Breast epithelium (tissue), 4 donors: ENCODE measurements around the gene SORBS2. TPM values are rescaled to one million over a fixed set of nuclear protein-coding genes. Genes with fewer than 3 reads are reported as not detected.

Experiments used
- DNase-seq, 2 donors: peaks; one replicate each; pipeline ENCODE4 v3.0.0-alpha.2; 2019; ENCODE audit warnings: low spot score in 2 of 2
- H3K27ac ChIP-seq, 2 donors: fragments of 200-600 bp; sonication (generic) in 1 of 2; one replicate each; pipeline ENCODE4 v1.5.1; 2016 to 2019; ENCODE audit warnings: mild to moderate bottlenecking in 1 of 2
- H3K27me3 ChIP-seq, 2 donors: fragments of 200-600 bp; sonication (generic) in 1 of 2; one replicate each; pipeline versions ENCODE4 v1.5.1 to v1.6.0; 2017 to 2019; ENCODE audit warnings: control low read depth in 1 of 2, mild to moderate bottlenecking in 1 of 2
- H3K36me3 ChIP-seq: fragments of 200-600 bp; one replicate; pipeline ENCODE4 v1.5.1; 2019
- H3K4me1 ChIP-seq, 2 donors: fragments of 200-600 bp; sonication (generic); one replicate each; pipeline ENCODE4 v1.5.1; 2016 to 2019; ENCODE audit warnings: control low read depth in 1 of 2
- H3K4me3 ChIP-seq, 3 donors: fragments of 200-600 bp; sonication (generic); 1 replicate in 2 of 3; 2 replicates in 1 of 3; pipeline ENCODE4 v1.5.1; 2016 to 2019; ENCODE audit warnings: mild to moderate bottlenecking in 3 of 3, moderate library complexity in 2 of 3
- H3K9me3 ChIP-seq, 2 donors: fragments of 200-600 bp; sonication (generic) in 1 of 2; one replicate each; pipeline ENCODE4 v1.5.1; 2016 to 2019; ENCODE audit warnings: control low read depth in 1 of 2
- CTCF ChIP-seq, 3 donors: fragments of 450-650 bp; IDR thresholded peaks; one replicate each; pipeline ENCODE4 v1.5.1; 2016 to 2017; ENCODE audit warnings: antibody characterized with exemption in 3 of 3, mild to moderate bottlenecking in 3 of 3, moderate library complexity in 3 of 3
- POLR2A ChIP-seq: fragments of 450-650 bp; IDR thresholded peaks from one replicate; pipeline ENCODE4 v1.6.1; 2016; ENCODE audit warnings: antibody characterized with exemption, mild to moderate bottlenecking, moderate library complexity
- POLR2AphosphoS5 ChIP-seq, 3 donors: sonication (generic); formaldehyde crosslinking; IDR thresholded peaks; one replicate each; pipeline ENCODE4 v1.6.1; 2017; ENCODE audit warnings: antibody characterized with exemption in 3 of 3
- intact Hi-C: fragments of 100-400 bp; cut with DNase I; formaldehyde crosslinking; loops from one replicate; pipeline ENCODE4 v1.15.1; 2023; ENCODE audit warnings: low total_unique reads
- total RNA-seq, 3 donors: library from RNA; depleted of rRNA; stranded (reverse); fragments of >200 nt; gene quantifications; one replicate each; pipeline ENCODE4 v1.1.0, GENCODE V29; 2016

The SORBS2 gene
- total RNA-seq, 3 donors from 2014 or later: 21.8 to 132 (median 105) TPM

- DNase-seq: no peak
Observed at GRCh38 chr4:185576962-185577950, 234.7 kb downstream of the SORBS2 start.

DNA sequence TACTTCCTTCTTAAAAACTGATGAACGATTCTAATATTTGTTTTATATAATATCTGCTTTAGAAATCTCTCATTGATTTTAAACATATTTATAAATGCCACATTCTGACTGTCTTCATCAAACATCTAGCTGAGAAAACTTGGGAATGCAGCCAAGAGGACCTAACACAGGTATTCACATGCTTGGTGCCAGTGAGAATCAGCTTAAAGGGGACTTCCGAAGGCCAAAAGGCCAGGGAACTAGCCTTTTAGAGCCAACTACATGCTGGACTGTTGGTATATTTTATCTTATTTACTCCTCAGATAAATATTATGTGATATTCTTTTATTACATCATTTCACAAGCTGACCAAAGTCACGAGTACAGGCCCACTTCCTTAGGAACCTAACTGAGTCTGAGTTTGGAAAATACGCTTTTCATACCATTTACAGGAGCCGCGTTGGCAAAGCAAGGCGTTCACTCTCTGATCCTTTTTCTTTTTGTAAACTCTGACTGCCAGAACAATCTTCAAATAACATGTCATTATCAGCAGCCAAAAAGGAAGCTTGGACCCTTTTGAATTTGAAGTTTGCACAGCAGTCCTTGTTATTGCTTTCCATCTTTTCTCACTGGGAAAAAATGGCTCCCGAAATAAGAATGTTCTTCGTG, 235.6 kb downstream of the SORBS2 start:
- Histone ChIP-seq H3K4me3 (no peak overlapping the region), H3K27me3 (no peaks in the 10 kb centered on the region), H3K27ac (peak overlapping the region in 1 of 2 donors; percentile 36), H3K36me3 (no peaks in the 10 kb centered on the region), H3K4me1 (no peaks in the 10 kb centered on the region), H3K9me3 (no peaks in the 10 kb centered on the region)
- no peak for DNase-seq
- intact Hi-C loops: no loop called here
- TF ChIP-seq POLR2AphosphoS5 (IDR thresholded peaks at IDR 0.05): no peak
- TF ChIP-seq POLR2A: no peak
- no peak for TF ChIP-seq CTCF (IDR thresholded peaks at IDR 0.05)

More at GRCh38 chr4:185576962-185577950, 234.7 kb downstream of the SORBS2 start:
- no peaks in the 10 kb centered on the region for H3K9me3 ChIP-seq
- no peak overlapping the region for H3K4me3 ChIP-seq
- no peaks in the 10 kb centered on the region for H3K36me3 ChIP-seq
- H3K27ac ChIP-seq: no peak overlapping the region
- no peaks in the 10 kb centered on the region for H3K4me1 ChIP-seq
- no peak for TF ChIP-seq POLR2AphosphoS5 (IDR thresholded peaks at IDR 0.05)
- no peak for TF ChIP-seq CTCF (IDR thresholded peaks at IDR 0.05)
- TF ChIP-seq POLR2A: no peak
- intact Hi-C loops: no loop called here
- H3K27me3 ChIP-seq: no peaks in the 10 kb centered on the region

DNA sequence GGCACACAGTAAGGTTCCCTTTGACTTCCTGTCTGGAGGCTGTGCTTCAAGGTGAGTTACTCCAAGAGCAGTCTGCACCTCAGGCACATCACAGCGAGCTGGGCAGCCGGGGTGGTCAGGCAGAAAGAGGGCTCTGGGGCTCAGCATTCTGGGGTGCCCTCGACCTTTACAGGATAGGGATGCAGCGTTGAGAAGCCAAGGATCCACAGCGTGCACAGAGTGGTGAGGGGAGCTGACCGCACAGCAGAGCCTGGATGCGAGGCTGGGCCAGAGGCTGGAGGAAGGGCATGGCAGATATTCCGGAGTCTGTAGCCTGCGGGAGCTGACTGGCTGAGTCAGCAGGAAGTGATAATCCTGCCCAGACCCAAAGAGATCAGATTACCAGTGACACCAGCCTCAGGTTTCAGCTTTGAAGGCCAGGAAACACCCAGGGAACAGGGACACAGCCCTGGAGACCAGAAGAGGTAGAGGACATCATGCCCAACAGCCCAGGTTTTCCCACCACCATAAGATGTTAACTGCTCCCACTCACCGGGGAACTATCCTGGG, 238.3 kb downstream of the SORBS2 start:
- Histone ChIP-seq H3K27me3 (no peaks in the 10 kb centered on the region), H3K4me1 (no peaks in the 10 kb centered on the region), H3K27ac (no peak overlapping the region), H3K4me3 (no peak overlapping the region), H3K9me3 (no peaks in the 10 kb centered on the region), H3K36me3 (no peaks in the 10 kb centered on the region)
- no peak for TF ChIP-seq POLR2AphosphoS5 (IDR thresholded peaks at IDR 0.05)
- TF ChIP-seq CTCF (IDR thresholded peaks at IDR 0.05): no peak
- no peak for TF ChIP-seq POLR2A
- no peak for DNase-seq
- intact Hi-C loops: no loop called here

GRCh38 chr4:185570727-185571126, 241.3 kb downstream of the SORBS2 start:
- TF ChIP-seq CTCF (IDR thresholded peaks at IDR 0.05): no peak
- TF ChIP-seq POLR2AphosphoS5 (IDR thresholded peaks at IDR 0.05): no peak
- no peak for TF ChIP-seq POLR2A
- Histone ChIP-seq H3K27me3 (no peaks in the 10 kb centered on the region), H3K27ac (peak overlapping the region in 1 of 2 donors; percentile 19), H3K4me3 (no peak overlapping the region), H3K36me3 (no peaks in the 10 kb centered on the region), H3K9me3 (no peaks in the 10 kb centered on the region), H3K4me1 (no peaks in the 10 kb centered on the region)
- DNase-seq: no peak
- intact Hi-C loops: no loop called here
